Ovary (tissue), 3 donors: Measurements from ENCODE around the gene WEE2.

Experiments
- EP300 ChIP-seq: sonication (generic); formaldehyde crosslinking; IDR thresholded peaks from one replicate; pipeline ENCODE4 v1.6.1; 2017; ENCODE audit warnings: antibody characterized with exemption
- TF ChIP-seq, protein P1 (sequence below), 3 donors: fragments of 450-650 bp in 2 of 3; fragments of 200-600 bp in 1 of 3; IDR thresholded peaks; one replicate each; pipeline versions ENCODE4 v1.5.1 to v1.8.0; 2016 to 2022; ENCODE audit warnings: antibody characterized with exemption in 3 of 3, mild to moderate bottlenecking in 1 of 3
- donor health status: DM: no; HTN: no; CAD: no.

DNA sequence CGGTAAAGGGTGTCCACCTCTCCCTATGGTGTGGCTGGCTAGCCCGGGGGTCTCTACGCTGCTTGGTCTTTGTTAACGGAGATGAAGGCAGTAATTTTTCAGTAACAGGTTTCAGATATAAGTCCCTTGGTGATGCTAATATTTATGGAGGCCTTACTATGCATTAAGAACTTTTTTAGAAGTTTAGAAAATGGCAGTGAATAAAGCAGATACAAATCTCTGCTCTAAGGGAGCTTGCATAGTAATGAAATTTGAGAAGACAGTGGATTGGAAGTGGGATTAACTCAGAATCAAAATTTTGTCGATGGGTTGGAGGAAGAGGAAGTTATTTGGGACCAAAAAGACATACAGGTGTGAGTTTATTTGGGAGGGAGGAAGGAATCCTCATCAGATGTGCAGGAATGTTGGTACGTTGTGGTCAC, 30.4 kb downstream of the WEE2 start:
- TF ChIP-seq, protein P1, sequence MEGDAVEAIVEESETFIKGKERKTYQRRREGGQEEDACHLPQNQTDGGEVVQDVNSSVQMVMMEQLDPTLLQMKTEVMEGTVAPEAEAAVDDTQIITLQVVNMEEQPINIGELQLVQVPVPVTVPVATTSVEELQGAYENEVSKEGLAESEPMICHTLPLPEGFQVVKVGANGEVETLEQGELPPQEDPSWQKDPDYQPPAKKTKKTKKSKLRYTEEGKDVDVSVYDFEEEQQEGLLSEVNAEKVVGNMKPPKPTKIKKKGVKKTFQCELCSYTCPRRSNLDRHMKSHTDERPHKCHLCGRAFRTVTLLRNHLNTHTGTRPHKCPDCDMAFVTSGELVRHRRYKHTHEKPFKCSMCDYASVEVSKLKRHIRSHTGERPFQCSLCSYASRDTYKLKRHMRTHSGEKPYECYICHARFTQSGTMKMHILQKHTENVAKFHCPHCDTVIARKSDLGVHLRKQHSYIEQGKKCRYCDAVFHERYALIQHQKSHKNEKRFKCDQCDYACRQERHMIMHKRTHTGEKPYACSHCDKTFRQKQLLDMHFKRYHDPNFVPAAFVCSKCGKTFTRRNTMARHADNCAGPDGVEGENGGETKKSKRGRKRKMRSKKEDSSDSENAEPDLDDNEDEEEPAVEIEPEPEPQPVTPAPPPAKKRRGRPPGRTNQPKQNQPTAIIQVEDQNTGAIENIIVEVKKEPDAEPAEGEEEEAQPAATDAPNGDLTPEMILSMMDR (IDR thresholded peaks at IDR 0.05) = no peak
- no peak for TF ChIP-seq EP300
